Measurements from ENCODE around the gene SPHK2. TPM values are rescaled to one million over a fixed set of nuclear protein-coding genes. Genes with fewer than 3 reads are reported as not detected.
A peak's percentile ranks its signal among the peaks of the same experiment; 100 is the strongest.

The SPHK2 gene
- total and polyA plus RNA-seq, 5 donors: 7.3 to 12.7 (median 11.2) TPM

DNA sequence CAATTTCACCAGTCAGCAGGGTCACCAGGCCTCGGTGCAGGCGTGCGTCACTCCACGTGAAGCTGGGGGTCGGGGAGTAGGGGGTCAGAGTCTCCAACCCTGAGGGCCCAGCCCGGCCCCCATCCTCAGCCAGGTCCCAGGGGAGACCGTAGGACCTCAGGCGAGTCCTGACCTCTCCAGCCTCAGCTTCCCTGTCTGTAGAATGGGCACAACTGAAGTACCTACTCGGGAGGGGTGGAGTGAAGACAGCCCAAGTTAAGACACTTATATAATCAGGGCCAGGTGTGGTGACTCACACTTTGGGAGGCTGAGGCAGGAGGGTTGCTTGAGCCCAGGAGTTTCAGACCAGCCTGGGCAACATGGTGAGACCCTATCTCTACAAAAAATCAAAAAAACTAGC lies 15.5 kb upstream of the SPHK2 start:
- intact Hi-C loops (cut with DNase I): no loop called here
- no peak for ATAC-seq

GRCh38 chr19:48606463-48607358 lies 12.6 kb upstream of the SPHK2 start, which contains the start of gene SPACA4:
SPACA4 (plus strand) TSS chr19:48606742; CDS start chr19:48606979, 237 bp downstream.
- Histone ChIP-seq H3K9me3 (ENCODE audit: control insufficient read depth, low read length) (no peaks in the 10 kb centered on the region), H3K27me3 (ENCODE audit: control insufficient read depth, insufficient read depth) (no peaks in the 10 kb centered on the region), H3K27ac (ENCODE audit: low read length) (no peak within 1 kb of the TSS), H3K4me3 (ENCODE audit: low read length) (no peak within 1 kb of the TSS), H3K4me1 (ENCODE audit: control insufficient read depth, insufficient read depth, low read length) (no peaks in the 10 kb centered on the region)
- ATAC-seq (peak in 1 of 2 donors; percentile 6), DNase-seq (no peak)
- intact Hi-C loops (cut with DNase I): no loop called here
- WGBS: 86% methylated on average over 39 of the region's 39 CpGs

More for the DNA sequence above, 15.5 kb upstream of the SPHK2 start:
- Histone ChIP-seq H3K9me3 (ENCODE audit: control insufficient read depth, low read length) (no peaks in the 10 kb centered on the region), H3K27me3 (ENCODE audit: control insufficient read depth, insufficient read depth) (no peaks in the 10 kb centered on the region), H3K4me3 (ENCODE audit: low read length) (no peak overlapping the region), H3K4me1 (ENCODE audit: control insufficient read depth, insufficient read depth, low read length) (no peaks in the 10 kb centered on the region), H3K27ac (ENCODE audit: low read length) (no peak overlapping the region)
- 89% methylated on average over 9 of the region's 9 CpGs for WGBS
- no peak for DNase-seq

GRCh38 chr19:48607359-48607755 lies 11.9 kb upstream of the SPHK2 start:
- intact Hi-C loops (cut with DNase I): no loop called here
- Histone ChIP-seq H3K27me3 (ENCODE audit: control insufficient read depth, insufficient read depth) (no peaks in the 10 kb centered on the region), H3K27ac (ENCODE audit: low read length) (no peak overlapping the region), H3K4me1 (ENCODE audit: control insufficient read depth, insufficient read depth, low read length) (no peaks in the 10 kb centered on the region), H3K9me3 (ENCODE audit: control insufficient read depth, low read length) (no peaks in the 10 kb centered on the region), H3K4me3 (ENCODE audit: low read length) (no peak overlapping the region)
- DNase-seq (no peak), ATAC-seq (no peak)
- WGBS: 84% methylated on average over 7 of the region's 7 CpGs

DNA sequence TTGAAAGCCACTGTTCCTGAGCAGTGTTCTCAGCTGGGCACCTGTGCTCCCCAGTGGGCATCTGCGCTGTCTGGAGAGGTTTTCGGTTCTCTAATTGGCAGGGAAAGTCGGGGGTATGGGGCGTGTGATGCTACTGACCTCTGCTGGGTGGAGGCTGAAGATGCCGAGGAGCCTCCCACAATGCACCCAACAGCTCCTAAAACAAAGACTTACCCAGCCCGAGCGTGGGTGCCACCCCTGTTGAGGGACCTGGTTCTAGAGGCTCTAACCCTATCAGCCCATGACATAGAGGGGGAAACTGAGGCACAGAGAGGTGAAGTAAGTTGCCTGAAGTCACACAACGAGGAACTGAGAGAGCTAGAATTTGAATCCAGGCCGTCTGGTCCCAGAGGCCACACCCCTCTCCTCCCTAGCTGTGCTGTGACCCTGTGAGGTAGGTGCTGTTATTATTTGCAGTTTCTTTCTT lies 10.5 kb upstream of the SPHK2 start:
- intact Hi-C loops (cut with DNase I): no loop called here
- DNase-seq: peak in 1 of 3 donors; percentile 70
- no peaks in the 10 kb centered on the region for H3K4me1 ChIP-seq (ENCODE audit: control insufficient read depth, insufficient read depth, low read length)
- no peaks in the 10 kb centered on the region for H3K27me3 ChIP-seq (ENCODE audit: control insufficient read depth, insufficient read depth)
- WGBS: 22% methylated on average over 9 of the region's 9 CpGs
- no peak overlapping the region for H3K4me3 ChIP-seq (ENCODE audit: low read length)
- H3K9me3 ChIP-seq (ENCODE audit: control insufficient read depth, low read length): no peaks in the 10 kb centered on the region
- H3K27ac ChIP-seq (ENCODE audit: low read length): no peak overlapping the region
- peak; percentile 17 to 22 for ATAC-seq

- Histone ChIP-seq H3K27me3 (ENCODE audit: control insufficient read depth, insufficient read depth) (no peaks in the 10 kb centered on the region), H3K9me3 (ENCODE audit: control insufficient read depth, low read length) (no peaks in the 10 kb centered on the region), H3K4me3 (ENCODE audit: low read length) (no peak overlapping the region), H3K27ac (ENCODE audit: low read length) (no peak overlapping the region), H3K4me1 (ENCODE audit: control insufficient read depth, insufficient read depth, low read length) (no peaks in the 10 kb centered on the region)
- DNase-seq (no peak), ATAC-seq (no peak)
- intact Hi-C loops (cut with DNase I): no loop called here
- 93% methylated on average over 20 of the region's 20 CpGs for WGBS
Measured at GRCh38 chr19:48609571-48610108, 9.7 kb upstream of the SPHK2 start.

- H3K27ac ChIP-seq (ENCODE audit: low read length): no peak overlapping the region
- intact Hi-C loops (cut with DNase I): no loop called here
- H3K9me3 ChIP-seq (ENCODE audit: control insufficient read depth, low read length): no peaks in the 10 kb centered on the region
- H3K4me3 ChIP-seq (ENCODE audit: low read length): no peak overlapping the region
- WGBS: 89% methylated on average over 14 of the region's 14 CpGs
- DNase-seq (peak in 1 of 3 donors; percentile 24), ATAC-seq (no peak)
- no peaks in the 10 kb centered on the region for H3K27me3 ChIP-seq (ENCODE audit: control insufficient read depth, insufficient read depth)
- H3K4me1 ChIP-seq (ENCODE audit: control insufficient read depth, insufficient read depth, low read length): no peaks in the 10 kb centered on the region
Measured at GRCh38 chr19:48611872-48612271, 7.4 kb upstream of the SPHK2 start.

DNA sequence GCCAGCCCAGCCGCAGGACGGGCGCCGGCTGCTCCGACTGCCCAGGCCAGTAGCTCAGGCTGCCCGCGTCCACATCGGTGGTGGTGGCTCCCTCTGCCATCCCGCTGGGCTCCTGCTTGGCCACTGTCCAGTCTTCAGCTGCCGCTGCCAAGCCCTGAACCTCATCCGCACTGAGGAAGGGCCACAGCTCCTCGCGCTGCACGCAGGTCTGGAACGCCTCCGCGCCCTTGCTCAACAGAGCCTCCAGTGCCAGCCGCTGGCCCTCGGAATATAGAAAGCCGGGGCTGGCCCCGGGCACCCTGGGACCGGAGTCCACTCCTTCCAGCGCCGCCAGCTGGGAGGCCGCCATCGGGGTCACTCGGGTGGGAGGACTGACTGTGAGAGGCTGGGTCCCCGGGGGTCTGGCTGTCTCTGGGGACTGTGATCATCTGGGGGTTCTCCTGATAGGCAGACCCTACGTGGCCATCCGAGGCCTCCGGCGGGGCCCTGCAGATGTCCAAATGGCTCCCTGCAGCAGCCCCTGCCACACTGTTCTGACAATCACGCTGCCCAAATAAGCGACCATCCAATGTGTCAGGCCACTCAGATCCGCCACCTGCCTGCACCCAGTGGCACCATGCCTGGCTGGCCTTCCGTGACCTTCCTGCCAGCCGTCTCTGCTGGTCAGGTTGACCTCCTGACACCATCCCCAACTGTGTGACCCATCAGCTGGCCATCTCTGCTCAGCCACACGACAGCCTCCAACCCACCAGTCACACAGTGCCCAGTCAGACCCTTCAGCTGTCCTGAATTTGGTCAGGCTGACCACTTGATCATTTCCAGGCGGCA lies 6.1 kb upstream of the SPHK2 start:
- intact Hi-C loops (cut with DNase I): no loop called here
- ATAC-seq: peak in 1 of 2 donors; percentile 32
- Histone ChIP-seq H3K4me1 (ENCODE audit: control insufficient read depth, insufficient read depth, low read length) (peaks cover 5% of the 10 kb centered on the region), H3K27ac (ENCODE audit: low read length) (no peak overlapping the region), H3K9me3 (ENCODE audit: control insufficient read depth, low read length) (no peaks in the 10 kb centered on the region), H3K27me3 (ENCODE audit: control insufficient read depth, insufficient read depth) (no peaks in the 10 kb centered on the region), H3K4me3 (ENCODE audit: low read length) (no peak overlapping the region)
- 78% methylated on average over 39 of the region's 39 CpGs for WGBS
- DNase-seq: peak in 2 of 3 donors; percentile 69 to 74

GRCh38 chr19:48613852-48614435 lies 5.4 kb upstream of the SPHK2 start:
- intact Hi-C loops (cut with DNase I): no loop called here
- peak overlapping the region; percentile 25 for H3K27ac ChIP-seq (ENCODE audit: low read length)
- 46% methylated on average over 13 of the region's 13 CpGs for WGBS
- H3K4me3 ChIP-seq (ENCODE audit: low read length): no peak overlapping the region
- no peaks in the 10 kb centered on the region for H3K9me3 ChIP-seq (ENCODE audit: control insufficient read depth, low read length)
- no peaks in the 10 kb centered on the region for H3K27me3 ChIP-seq (ENCODE audit: control insufficient read depth, insufficient read depth)
- peaks cover 5% of the 10 kb centered on the region for H3K4me1 ChIP-seq (ENCODE audit: control insufficient read depth, insufficient read depth, low read length)
- DNase-seq (no peak), ATAC-seq (no peak)

DNA sequence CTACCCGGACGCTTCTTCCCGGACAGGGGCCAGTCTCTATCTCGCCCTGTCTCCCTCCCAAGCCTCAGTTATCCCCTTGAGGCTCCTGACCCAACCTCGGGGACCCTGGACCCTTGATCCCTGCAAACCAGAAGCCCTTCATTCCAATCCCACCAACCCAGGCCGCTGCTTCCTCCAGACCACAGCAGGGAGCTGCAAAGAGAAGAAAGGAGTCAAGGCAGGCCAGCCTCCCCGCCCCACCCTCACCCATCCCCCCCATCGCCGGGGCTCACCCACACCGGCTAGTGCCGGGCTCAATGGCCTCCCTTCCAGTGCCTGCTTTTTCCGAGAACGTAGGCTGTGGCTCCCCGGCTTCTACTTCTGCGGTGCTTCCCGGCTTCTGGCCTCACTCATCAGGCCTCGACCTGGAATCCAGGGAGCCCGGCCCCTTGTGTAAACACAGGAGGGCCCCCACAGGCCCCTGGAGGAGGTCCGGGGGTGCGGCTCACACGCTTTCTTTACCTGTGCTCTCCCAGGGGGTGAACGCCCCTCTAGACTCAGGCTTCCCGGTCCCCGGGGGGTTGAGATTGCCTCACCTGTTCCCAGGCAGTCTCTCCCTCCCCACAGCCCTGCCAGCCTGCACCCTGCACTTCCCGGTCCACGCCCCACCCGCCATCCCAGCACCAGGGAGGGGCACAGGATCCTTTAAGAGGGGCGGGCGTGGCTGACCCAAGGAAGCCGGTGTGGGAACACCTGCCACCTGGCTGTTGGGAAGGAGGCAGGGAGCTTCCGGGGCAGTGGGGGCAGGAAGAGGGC lies 4.7 kb upstream of the SPHK2 start, which contains the start of gene FAM83E:
FAM83E (minus strand) TSS at position 641 of the 795 bp plus-strand sequence. CDS start 1,704 bp downstream, outside the sequence.
- WGBS: 56% methylated on average over 31 of the region's 31 CpGs
- intact Hi-C loops (cut with DNase I): no loop called here
- no peaks in the 10 kb centered on the region for H3K27me3 ChIP-seq (ENCODE audit: control insufficient read depth, insufficient read depth)
- no peak within 1 kb of the TSS for H3K4me3 ChIP-seq (ENCODE audit: low read length)
- DNase-seq (no peak), ATAC-seq (no peak)
- H3K27ac ChIP-seq (ENCODE audit: low read length): peak within 1 kb of the TSS; percentile 25
- no peaks in the 10 kb centered on the region for H3K9me3 ChIP-seq (ENCODE audit: control insufficient read depth, low read length)
- peaks cover 5% of the 10 kb centered on the region for H3K4me1 ChIP-seq (ENCODE audit: control insufficient read depth, insufficient read depth, low read length)
